ENCODE data around the gene USP4. TPM values are rescaled to one million over a fixed set of nuclear protein-coding genes. Genes with fewer than 3 reads are reported as not detected.

Gene USP4, protein sequence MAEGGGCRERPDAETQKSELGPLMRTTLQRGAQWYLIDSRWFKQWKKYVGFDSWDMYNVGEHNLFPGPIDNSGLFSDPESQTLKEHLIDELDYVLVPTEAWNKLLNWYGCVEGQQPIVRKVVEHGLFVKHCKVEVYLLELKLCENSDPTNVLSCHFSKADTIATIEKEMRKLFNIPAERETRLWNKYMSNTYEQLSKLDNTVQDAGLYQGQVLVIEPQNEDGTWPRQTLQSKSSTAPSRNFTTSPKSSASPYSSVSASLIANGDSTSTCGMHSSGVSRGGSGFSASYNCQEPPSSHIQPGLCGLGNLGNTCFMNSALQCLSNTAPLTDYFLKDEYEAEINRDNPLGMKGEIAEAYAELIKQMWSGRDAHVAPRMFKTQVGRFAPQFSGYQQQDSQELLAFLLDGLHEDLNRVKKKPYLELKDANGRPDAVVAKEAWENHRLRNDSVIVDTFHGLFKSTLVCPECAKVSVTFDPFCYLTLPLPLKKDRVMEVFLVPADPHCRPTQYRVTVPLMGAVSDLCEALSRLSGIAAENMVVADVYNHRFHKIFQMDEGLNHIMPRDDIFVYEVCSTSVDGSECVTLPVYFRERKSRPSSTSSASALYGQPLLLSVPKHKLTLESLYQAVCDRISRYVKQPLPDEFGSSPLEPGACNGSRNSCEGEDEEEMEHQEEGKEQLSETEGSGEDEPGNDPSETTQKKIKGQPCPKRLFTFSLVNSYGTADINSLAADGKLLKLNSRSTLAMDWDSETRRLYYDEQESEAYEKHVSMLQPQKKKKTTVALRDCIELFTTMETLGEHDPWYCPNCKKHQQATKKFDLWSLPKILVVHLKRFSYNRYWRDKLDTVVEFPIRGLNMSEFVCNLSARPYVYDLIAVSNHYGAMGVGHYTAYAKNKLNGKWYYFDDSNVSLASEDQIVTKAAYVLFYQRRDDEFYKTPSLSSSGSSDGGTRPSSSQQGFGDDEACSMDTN
- 10 to 100 TPM; 49.0 to 54.6 TPM for total RNA-seq
- long read RNA-seq, donor 1, transcript USP4-201 (22 exons, 3,126 nt): major isoform, 11 of 33 reads
- long read RNA-seq, donor 1, transcript USP4-202 (21 exons, 3,222 nt): minor isoform, 6 of 33 reads
- long read RNA-seq, donor 1, partial matches to known transcripts: 6 of 33 reads
- long read RNA-seq, donor 1, other reads (novel, unspliced or antisense): 10 of 33 reads
- long read RNA-seq, donor 2, transcript USP4-202 (21 exons, 3,222 nt): minor isoform, 22 of 116 reads
- long read RNA-seq, donor 2, transcript USP4-201 (22 exons, 3,126 nt): major isoform, 24 of 116 reads
- long read RNA-seq, donor 2, partial matches to known transcripts: 45 of 116 reads
- long read RNA-seq, donor 2, other reads (novel, unspliced or antisense): 22 of 116 reads

DNA sequence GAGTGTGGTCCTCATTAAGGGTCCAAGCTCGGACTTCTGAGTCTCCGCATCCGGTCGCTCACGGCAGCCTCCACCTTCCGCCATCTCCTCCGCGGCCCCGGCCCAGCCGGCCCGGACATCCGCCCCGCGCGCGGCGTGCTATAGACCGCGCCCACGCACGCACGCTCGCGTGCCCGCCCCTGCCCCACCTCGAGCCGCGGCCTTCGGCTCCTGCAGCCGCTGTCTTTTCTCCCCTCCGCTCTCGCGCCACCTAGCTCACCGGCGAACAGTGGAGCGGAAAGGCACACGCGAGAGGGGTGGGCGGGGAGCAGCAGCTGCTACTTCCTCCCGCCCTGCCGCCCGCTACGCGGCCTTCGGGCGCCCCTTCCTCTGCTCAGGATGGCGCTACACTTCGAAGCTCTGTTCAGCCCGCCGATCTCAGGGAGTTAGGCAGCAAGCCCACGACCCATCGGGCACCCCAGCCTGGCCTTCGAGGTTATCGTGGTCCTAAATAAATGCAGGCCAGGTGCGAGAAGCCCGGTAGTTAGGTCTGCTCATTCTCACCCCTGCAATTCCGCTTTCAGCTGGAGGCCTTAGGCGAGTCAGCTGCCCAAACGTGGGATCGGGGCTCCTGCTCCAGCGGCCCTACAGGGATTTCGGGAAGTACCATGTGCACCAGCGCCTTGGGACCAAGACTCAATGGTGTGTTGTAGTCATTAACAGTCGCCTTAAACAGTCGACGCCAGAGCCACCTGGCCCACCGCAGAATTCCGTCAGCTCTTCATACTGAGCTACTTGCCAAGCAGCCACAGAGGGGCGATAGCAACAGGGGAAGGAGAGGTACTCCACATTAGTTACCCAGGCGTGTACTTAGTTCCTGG lies at the start of gene USP4:
Gene USP4 (minus strand): TSS at position 113 of the 860 bp plus-strand sequence. CDS start 29 bp downstream, at position 84.
- intact Hi-C loops (cut with DNase I): loop anchor here (5.0 to 10.0 kb wide), 2 partner anchors 105 to 107 kb away; no protein-coding TSS in a partner anchor
- DNase-seq (ENCODE audit: low spot score): peak; percentile 97

DNA sequence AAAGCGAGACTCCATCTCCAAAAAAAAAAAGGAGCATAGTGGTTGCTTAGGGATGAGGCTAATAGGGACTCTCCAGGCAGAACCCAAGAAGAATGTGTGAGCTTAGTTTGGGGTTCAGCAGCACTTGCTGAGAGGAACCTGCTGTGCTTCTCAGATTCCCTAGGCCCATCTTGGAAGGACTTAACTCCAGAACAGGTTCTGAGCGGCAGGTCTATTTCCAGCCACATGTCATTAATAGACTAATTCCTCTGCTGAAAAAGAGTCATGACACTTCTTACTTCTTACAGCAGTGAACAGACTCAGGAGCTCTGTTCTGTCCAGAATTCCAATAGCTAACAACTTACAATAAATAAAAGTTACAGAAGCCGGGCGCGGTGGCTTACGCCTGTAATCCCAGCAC lies 49.4 kb upstream of the USP4 start:
- intact Hi-C loops (cut with DNase I): no loop called here
- DNase-seq (ENCODE audit: low spot score): no peak

GRCh38 chr3:49388289-49388820 lies 48.5 kb upstream of the USP4 start:
- intact Hi-C loops (cut with DNase I): no loop called here
- DNase-seq (ENCODE audit: low spot score): no peak

DNA sequence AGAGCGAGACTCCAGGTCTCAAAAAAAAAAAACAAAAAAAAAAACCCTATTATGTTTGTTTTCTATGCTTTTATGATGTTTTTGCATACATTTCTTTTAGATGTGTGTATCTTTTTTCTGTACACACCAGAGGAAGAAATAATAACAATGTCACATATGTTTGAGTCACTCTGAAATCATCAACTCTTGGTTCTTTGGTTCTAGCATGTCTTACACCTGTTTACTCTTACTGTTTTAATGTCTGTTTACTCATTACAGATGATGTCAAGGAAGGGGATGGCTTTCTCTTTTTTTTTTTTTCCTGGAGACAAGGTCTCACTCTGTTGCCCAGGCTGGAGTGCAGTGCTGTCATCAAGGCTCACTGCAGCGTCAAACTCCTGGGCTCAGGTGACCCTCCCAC lies 47.9 kb upstream of the USP4 start:
- intact Hi-C loops (cut with DNase I): no loop called here
- no peak for DNase-seq (ENCODE audit: low spot score)

DNA sequence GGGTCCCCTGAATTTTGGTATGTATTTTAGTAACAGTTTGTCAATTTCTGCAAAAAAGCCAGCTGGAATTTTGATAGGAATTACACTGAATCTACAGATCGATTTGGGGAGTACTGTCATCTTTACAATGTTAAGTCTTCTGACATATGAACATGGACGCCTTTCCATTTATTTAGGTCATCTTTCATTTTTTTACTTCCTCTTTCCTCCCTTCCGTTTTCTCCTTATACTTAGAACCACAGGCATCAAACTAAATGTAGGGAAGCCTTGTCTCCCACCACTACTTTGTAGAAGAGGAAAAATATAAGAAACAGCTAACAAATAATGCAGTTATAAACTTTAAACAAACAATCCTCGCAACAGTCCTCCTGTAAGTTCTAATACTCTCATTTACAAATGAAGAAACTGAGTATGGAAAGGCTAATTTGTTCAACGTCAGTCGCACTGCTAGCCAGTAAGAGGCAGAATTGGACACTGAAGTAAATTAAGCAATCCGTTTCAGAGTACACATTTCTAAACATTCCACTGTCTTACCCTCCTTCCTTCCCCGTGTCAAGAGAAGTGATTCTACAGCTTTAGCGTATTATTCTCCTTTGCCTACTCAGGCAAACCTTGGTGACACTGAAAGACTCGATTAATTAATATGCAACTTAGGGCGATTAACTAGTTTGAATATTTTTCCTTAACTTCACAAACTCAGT lies 46.4 kb upstream of the USP4 start:
- intact Hi-C loops (cut with DNase I): no loop called here
- DNase-seq (ENCODE audit: low spot score): no peak

DNA sequence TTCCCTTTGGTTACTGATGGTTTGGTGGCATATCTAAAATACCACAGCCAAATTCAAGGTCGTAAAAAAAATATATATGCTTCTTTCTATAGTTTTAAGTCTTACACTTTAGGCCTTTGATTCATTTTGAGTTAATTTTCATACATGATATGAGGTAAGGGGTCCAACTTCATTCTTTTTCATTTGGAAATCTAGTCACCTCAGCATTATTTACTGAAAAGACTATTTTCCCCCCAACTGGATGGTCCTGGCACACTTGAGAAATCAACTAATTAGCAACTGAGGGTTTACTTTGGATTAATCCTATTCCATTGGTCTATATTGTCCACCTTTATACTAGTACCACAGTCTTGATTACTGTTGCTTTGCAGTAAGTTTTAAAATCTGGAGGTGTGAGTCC lies 45.8 kb upstream of the USP4 start:
- no peak for DNase-seq (ENCODE audit: low spot score)
- intact Hi-C loops (cut with DNase I): no loop called here

DNA sequence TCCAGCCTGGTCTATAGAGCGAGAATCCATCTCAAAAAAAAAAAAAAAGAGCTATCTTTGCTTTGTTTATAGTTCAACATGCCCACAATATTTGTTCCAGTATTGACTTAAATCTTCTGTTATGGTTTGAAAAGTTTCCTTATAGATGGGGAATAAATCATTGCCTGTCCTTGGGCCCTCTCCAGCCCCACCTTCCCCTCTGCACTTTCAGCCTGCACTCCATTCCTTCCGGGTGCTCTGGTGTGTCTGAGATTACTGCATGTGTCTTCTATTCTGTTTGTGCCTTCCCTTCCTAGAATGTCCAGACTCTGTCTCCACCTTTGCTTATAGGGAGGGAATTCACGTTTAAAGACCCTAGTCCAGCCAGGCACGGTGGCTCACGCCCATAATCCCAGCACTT lies 43.5 kb upstream of the USP4 start:
- peak; percentile 16 for DNase-seq (ENCODE audit: low spot score)
- intact Hi-C loops (cut with DNase I): no loop called here

DNA sequence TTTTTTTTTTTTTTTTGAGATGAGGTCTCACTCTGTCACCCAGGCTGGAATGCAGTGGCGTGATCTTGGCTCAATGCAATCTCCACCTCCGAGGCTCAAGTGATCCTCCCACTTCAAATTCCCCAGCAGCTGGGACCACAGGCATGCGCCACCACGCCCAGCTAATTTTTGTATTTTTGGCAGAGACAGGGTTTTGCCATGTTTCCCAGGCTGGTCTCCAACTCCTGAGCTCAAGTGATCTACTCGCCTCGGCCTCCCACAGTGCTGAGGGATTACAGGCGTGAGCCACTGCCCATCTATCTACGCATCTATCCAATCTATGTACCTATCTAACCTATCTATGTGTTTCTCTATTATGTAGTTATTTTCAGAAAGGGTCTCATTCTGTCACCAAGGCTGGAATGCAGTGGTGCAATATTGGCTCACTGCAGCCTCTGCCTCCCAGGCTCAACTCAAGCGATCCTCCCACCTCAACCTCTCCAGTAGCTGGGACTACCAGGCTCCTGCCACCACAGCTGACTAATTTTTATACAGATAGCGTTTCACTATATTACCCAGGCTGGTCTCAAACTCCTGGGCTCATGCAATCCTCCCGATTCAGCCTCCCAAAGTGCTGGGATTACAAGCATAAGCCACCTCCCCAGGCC lies 38.5 kb upstream of the USP4 start:
- peak; percentile 77 for DNase-seq (ENCODE audit: low spot score)
- intact Hi-C loops (cut with DNase I): loop anchor here in 1 of 2 donors (5.0 kb wide), 1 partner anchor 34 kb away; the partner anchor contains the start of genes RHOA and TCTA

DNA sequence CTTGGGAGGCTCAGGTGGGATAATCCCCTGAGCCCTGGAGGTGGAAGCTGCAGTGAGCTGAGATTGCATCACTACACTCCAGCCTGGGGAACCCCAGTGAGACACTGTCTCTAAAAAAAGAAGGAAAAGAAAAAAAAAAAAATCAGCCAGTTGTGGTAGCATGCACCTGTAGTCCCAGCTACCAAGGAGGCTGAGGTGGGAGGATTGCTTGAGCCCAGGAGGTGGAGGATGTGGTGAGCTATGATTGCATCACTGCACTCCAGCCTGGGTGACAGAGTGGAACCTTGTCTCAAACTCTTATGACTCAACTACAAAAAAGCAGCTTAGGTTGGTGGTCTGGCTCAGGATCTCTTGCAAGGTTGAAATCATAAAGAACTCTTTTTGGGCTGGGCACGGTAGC lies 37.6 kb upstream of the USP4 start:
- intact Hi-C loops (cut with DNase I): loop anchor here in 1 of 2 donors (2.0 to 5.0 kb wide), 2 partner anchors 15 to 35 kb away; partner anchors contain the start of genes RHOA and TCTA

GRCh38 chr3:49371946-49372345 lies 32.1 kb upstream of the USP4 start:
- no peak for DNase-seq (ENCODE audit: low spot score)
- intact Hi-C loops (cut with DNase I): no loop called here

More for the DNA sequence above, 37.6 kb upstream of the USP4 start:
- DNase-seq (ENCODE audit: low spot score): no peak

DNA sequence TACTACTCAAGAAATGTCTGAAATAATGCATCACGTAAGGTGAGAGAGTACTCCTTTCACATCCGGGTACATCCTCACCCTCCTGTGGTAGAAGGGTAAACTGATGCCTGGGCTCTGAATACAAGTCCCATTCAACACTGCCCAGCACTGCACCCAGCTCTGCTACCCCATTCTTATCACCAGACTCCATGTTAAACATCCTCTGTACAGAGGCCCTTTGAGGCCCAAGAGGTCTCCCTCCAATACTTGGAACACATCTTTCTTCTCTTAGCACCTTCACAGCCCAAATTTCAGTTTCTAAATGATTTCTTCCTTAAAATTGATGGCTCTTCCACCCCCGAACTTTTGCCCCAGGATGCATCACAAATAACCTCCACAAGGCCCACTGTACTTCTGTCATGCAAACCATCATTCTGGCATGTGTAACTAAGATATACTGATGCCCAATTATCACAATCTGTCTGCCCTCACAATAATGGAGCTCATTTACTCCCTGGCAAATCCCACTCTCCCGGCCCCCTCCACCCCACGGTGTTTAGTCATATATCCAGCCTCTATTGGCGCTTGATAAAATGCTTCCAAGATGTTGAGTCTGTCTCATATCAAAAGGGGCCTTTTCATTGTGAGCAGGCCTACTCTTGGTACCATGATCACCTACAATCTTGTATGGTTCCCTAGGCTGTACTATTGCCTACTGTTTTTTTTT lies 30.9 kb upstream of the USP4 start:
- intact Hi-C loops (cut with DNase I): no loop called here
- no peak for DNase-seq (ENCODE audit: low spot score)

- DNase-seq (ENCODE audit: low spot score): no peak
- intact Hi-C loops (cut with DNase I): loop anchor here in 1 of 2 donors (2.0 kb wide), 1 partner anchor 14 kb away; no protein-coding TSS in a partner anchor
Observed at GRCh38 chr3:49362561-49362960, 22.7 kb upstream of the USP4 start.

- intact Hi-C loops (cut with DNase I): loop anchor here (10.0 kb wide), 2 partner anchors 45 to 55 kb away; partner anchors contain the start of genes RHOA (in 1 of the 2) and TCTA (in 1 of the 2)
- no peak for DNase-seq (ENCODE audit: low spot score)
Observed at GRCh38 chr3:49359623-49360022, 19.8 kb upstream of the USP4 start.

- intact Hi-C loops (cut with DNase I): loop anchor here (10.0 kb wide), 2 partner anchors 46 to 56 kb away; partner anchors contain the start of genes RHOA (in 1 of the 2) and TCTA (in 1 of the 2)
Observed at GRCh38 chr3:49358884-49359225, 19.0 kb upstream of the USP4 start.

GRCh38 chr3:49358217-49358883 lies 18.5 kb upstream of the USP4 start, which contains the start of gene GPX1:
GPX1 (minus strand) TSS chr3:49358353; CDS start chr3:49358278, 75 bp downstream.
- intact Hi-C loops (cut with DNase I): loop anchor here (10.0 kb wide), 2 partner anchors 46 to 56 kb away; partner anchors contain the start of genes RHOA (in 1 of the 2) and TCTA (in 1 of the 2)
- peak; percentile 99 for DNase-seq (ENCODE audit: low spot score)

More at GRCh38 chr3:49358884-49359225, 19.0 kb upstream of the USP4 start:
- no peak for DNase-seq (ENCODE audit: low spot score)
